Neural crest cell (in vitro differentiated cells): ENCODE results near the gene AXIN2. TPM values are rescaled to one million over a fixed set of nuclear protein-coding genes. Genes with fewer than 3 reads are reported as not detected.
A peak's percentile ranks its signal among the peaks of the same experiment; 100 is the strongest.

Experiments
- DNase-seq: peaks from one replicate; pipeline ENCODE4 v3.0.0; 2021; ENCODE audit warnings: low read depth, mixed read lengths, low spot score
- H3K27ac Mint-ChIP-seq: one replicate; pipeline ENCODE4 v1.8.0; 2021; ENCODE audit warnings: mild to moderate bottlenecking, mixed read lengths; ENCODE audit not compliant: unreplicated experiment
- H3K27me3 Mint-ChIP-seq: 2 replicates; pipeline ENCODE4 v1.8.0; 2021; ENCODE audit warnings: low read depth, mild to moderate bottlenecking, mixed read lengths
- H3K36me3 Mint-ChIP-seq: 2 replicates; pipeline ENCODE4 v1.8.0; 2021; ENCODE audit warnings: low read depth, mild to moderate bottlenecking, mixed read lengths
- H3K4me1 Mint-ChIP-seq: 2 replicates; pipeline ENCODE4 v1.8.0; 2021; ENCODE audit warnings: mixed read lengths
- H3K4me3 Mint-ChIP-seq: one replicate; pipeline ENCODE4 v1.8.0; 2021; ENCODE audit warnings: mild to moderate bottlenecking, mixed read lengths
- H3K9me3 Mint-ChIP-seq: 2 replicates; pipeline ENCODE4 v1.8.0; 2021; ENCODE audit warnings: mixed read lengths
- total RNA-seq: library from RNA; stranded (reverse); gene quantifications from 2 replicates; pipeline ENCODE4 v1.2.1, GENCODE V29; 2021
- TF ChIP-seq, protein P1 (sequence below): fragments of 200-600 bp; sonication (generic); conservative IDR thresholded peaks from 2 replicates; pipeline ENCODE4 v1.5.0; 2021; ENCODE audit warnings: antibody characterized with exemption, mild to moderate bottlenecking

The AXIN2 gene
- total RNA-seq, 1 donor from 2014 or later: 66.5 TPM

DNA sequence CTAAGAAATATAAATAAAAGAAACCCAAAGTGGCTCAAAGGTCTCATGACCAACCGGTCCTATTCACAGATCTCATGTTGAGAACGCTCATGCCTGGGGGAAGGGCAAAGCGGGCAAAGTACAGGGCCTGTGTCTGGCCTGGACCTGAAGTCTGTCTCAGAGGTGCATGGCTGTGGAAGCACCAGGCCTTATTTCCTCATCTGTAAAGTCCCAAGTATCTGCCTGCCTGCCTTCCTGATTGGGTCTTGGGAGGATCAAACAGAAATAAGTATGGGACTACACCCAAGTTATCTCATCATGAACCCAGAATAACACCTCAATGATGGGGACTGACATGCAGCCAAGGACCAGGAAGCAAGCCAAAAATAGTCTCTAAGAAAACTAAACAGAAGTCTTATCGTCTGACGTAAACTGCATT is 14.2 kb downstream of the AXIN2 start:
- TF ChIP-seq, protein P1, sequence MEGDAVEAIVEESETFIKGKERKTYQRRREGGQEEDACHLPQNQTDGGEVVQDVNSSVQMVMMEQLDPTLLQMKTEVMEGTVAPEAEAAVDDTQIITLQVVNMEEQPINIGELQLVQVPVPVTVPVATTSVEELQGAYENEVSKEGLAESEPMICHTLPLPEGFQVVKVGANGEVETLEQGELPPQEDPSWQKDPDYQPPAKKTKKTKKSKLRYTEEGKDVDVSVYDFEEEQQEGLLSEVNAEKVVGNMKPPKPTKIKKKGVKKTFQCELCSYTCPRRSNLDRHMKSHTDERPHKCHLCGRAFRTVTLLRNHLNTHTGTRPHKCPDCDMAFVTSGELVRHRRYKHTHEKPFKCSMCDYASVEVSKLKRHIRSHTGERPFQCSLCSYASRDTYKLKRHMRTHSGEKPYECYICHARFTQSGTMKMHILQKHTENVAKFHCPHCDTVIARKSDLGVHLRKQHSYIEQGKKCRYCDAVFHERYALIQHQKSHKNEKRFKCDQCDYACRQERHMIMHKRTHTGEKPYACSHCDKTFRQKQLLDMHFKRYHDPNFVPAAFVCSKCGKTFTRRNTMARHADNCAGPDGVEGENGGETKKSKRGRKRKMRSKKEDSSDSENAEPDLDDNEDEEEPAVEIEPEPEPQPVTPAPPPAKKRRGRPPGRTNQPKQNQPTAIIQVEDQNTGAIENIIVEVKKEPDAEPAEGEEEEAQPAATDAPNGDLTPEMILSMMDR: no peak
- Mint-ChIP-seq H3K9me3 (no peaks in the 10 kb centered on the region), H3K4me1 (peaks cover 87% of the 10 kb centered on the region), H3K27me3 (no peaks in the 10 kb centered on the region), H3K4me3 (peak overlapping the region; percentile 80), H3K27ac (peak overlapping the region; percentile 66), H3K36me3 (peaks cover 37% of the 10 kb centered on the region)
- DNase-seq: no peak

DNA sequence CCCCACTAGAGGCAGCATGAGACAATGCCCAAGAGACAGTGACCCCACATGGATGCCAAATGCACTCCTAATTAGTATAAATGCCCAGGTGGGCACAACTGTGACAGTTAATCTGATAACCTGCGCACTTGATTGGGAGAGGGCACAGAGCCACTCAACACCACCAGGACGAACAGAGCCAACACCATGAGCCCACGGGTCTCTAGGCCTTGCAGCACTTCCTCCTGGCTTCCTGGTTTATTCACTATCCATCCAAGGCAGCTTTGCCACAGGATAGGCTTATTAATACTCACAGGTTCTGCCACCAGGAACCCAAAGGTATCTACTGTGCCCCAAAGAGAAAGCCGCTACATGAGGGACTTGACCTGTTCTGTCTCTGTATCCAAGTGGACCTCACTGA is 14.9 kb downstream of the AXIN2 start:
- H3K4me3 Mint-ChIP-seq: peak overlapping the region; percentile 80
- H3K9me3 Mint-ChIP-seq: no peaks in the 10 kb centered on the region
- H3K27me3 Mint-ChIP-seq: no peaks in the 10 kb centered on the region
- TF ChIP-seq, protein P1: no peak
- H3K27ac Mint-ChIP-seq: peak overlapping the region; percentile 92
- no peak for DNase-seq
- H3K36me3 Mint-ChIP-seq: peaks cover 38% of the 10 kb centered on the region
- H3K4me1 Mint-ChIP-seq: peaks cover 84% of the 10 kb centered on the region

DNA sequence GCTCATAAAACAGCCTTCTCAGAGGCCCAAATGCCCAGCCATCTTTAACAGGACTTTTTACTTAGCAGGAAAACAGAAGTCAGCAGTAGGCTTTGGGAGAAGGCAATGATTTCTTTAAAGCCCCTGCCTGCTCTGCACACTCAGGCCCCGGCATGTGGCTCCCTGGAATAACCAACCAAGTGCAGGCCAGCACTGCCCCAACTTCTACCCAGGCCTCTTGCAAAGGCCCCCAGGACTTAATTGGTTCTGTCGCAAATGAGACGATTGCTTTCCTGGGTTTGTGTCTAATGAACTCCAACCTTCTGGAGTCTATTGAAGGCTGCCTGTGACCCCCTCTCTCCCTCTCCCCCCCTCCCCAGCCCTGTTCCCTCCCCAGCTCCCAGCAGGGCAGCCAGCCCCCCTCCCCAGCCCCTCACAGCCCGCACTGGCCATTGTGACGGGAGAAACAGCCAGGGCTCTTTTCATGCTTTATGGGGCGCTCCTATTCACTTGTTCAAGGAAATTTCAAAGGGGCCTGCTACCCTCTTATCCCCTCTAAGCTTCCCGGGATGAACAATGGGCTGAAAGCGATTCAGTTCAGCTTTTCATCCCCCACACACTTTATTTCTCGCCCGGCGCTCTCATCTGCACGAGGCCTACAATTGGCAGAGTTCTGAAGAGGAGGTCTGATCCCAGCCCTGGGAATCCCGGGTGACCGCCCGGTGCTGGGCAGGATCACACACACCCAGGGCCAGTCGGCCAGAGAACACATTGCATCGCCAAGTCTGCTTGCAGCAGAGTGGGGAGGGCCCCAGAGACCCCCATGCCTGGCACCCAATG is 15.5 kb downstream of the AXIN2 start:
- peak; percentile 44 for DNase-seq
- H3K4me3 Mint-ChIP-seq: peak overlapping the region; percentile 80
- TF ChIP-seq, protein P1: no peak
- H3K4me1 Mint-ChIP-seq: peaks cover 85% of the 10 kb centered on the region
- H3K27me3 Mint-ChIP-seq: no peaks in the 10 kb centered on the region
- H3K27ac Mint-ChIP-seq: peak overlapping the region; percentile 40
- H3K9me3 Mint-ChIP-seq: no peaks in the 10 kb centered on the region
- peaks cover 41% of the 10 kb centered on the region for H3K36me3 Mint-ChIP-seq

DNA sequence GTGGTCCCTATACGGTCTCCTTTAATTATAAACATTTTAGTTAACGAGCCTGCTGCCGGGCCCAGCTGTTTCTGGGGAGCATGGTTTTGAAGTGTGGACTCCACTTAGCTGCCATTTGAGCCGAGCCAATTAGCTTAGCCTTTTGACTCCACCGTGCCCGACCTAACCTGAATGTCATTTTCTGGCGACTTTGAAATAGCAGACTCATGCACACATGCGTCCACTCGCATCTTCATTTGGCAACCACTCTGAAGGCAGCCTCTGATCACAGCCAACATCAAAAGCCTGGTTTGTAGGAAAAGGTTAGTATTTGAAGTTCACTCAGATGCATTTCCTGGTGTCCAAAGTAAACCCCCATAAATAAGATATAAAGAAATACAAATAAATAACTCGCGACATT is 16.8 kb downstream of the AXIN2 start:
- Mint-ChIP-seq H3K36me3 (peaks cover 43% of the 10 kb centered on the region), H3K4me1 (peaks cover 83% of the 10 kb centered on the region), H3K27ac (no peak overlapping the region), H3K4me3 (peak overlapping the region; percentile 80), H3K27me3 (no peaks in the 10 kb centered on the region), H3K9me3 (no peaks in the 10 kb centered on the region)
- no peak for DNase-seq
- TF ChIP-seq, protein P1: no peak

DNA sequence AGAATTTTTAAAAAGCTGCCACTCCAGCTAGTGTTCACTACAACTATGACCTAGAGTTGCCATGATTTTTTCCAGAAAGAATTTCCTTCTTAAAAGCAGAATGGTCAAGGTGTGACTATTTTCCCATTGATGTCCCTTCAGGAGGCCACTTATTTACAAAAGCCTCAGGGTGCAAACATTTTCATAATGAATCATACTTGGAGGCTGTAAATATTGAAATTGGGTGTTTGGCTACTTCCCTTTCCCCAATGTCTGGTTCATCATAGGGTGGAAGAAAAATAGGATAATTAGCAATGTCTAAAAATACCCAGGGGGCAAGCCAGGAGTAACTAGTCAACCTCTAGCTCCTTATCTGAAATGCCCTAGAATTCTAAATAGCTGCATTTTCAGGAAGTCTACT is 18.8 kb downstream of the AXIN2 start:
- TF ChIP-seq, protein P1: no peak
- no peaks in the 10 kb centered on the region for H3K9me3 Mint-ChIP-seq
- DNase-seq: no peak
- peaks cover 35% of the 10 kb centered on the region for H3K36me3 Mint-ChIP-seq
- H3K4me1 Mint-ChIP-seq: peaks cover 73% of the 10 kb centered on the region
- H3K27ac Mint-ChIP-seq: no peak overlapping the region
- H3K4me3 Mint-ChIP-seq: no peak overlapping the region
- no peaks in the 10 kb centered on the region for H3K27me3 Mint-ChIP-seq
